T-helper 22 cell (primary cell): Measurements from ENCODE around the gene TSPAN2.

ENCODE experiments used
- DNase-seq: peaks from one replicate; pipeline ENCODE4 v3.0.0-alpha.2; 2020; ENCODE audit warnings: low read depth

The TSPAN2 gene

GRCh38 chr1:115113766-115114165 lies 24.5 kb upstream of the TSPAN2 start:
- no peak for DNase-seq

DNA sequence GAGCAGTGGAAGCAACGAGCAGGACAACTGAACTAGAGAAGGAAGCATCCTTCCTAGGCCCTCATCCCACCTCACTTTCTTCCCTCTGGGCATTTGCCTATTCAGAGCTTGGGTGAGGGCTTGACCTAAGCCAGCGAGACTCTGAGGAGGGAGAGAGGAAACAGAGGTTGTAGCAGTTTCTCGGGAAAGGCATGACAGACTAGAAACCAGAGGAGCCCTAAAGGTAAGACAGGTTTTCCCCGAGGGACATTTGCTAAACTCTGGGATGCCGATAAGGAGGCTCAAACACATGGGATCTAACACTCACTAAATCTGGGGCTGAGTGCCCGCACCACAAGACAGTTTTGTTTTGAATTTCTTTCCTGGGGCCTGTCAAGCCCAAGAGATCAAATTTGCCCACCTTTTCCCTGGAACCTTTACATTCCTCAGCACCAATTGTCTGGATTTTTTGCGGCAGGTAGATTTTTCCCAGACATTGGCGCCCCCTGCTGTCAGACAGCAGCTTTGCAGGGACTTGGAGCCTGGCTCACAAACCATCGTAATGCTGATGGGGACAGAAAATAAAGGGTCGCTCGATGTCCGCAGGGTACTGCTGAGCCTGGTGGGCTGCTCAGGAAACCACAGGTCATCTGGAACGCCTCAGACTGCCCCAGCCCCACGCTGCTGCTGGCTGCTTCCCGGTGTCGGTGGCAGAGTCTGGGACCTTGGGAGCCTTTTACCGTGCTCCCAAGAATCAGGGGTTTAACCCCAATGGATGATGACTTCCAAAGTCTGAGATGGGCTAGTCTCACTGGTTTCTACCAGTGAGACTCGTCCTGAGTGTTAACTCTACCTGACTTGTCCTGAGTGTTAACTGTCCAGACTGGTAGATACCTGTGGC lies 23.4 kb upstream of the TSPAN2 start:
- peak; percentile 15 for DNase-seq

- DNase-seq, result no peak
Measured at GRCh38 chr1:115107516-115108260, 18.4 kb upstream of the TSPAN2 start.

GRCh38 chr1:115105831-115106230 lies 16.5 kb upstream of the TSPAN2 start:
- no peak for DNase-seq

DNA sequence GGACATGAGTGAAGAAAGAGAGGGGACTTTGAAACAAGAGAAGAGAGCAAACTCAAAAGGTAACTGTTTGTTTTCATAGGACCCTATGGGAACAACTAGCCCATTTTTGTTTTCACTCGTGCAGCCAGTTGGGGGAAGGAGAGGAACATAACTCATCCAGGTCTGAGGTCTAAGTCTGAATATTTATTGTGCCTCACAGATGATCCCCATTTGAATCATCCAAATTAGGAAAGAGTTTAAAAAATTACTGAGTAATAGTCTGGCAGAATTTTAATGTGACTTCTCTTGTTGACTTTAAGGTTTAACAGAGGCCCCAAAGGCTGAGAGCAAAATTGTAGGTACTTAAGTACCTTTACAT lies 10.4 kb upstream of the TSPAN2 start:
- DNase-seq, result no peak

- DNase-seq, result peak; percentile 73
Measured at GRCh38 chr1:115098979-115099692, 9.8 kb upstream of the TSPAN2 start.

DNA sequence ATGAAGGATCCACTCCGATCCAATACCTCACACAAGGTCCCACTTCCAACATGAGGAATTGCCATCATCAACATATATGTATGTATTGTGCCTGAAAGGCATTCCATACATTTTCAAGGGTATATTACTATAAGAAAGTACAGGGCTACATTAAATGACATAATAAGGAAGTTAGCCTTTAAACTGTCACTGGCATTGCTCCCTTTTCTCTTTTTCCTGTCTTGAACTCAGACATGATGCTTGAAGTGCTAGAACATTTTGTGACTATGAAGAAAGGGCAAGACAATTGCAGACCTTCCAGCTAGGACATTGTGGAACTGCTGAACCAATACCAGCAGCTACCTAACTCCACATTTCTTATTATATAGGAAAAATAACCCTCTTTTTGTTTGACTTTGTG lies 2.9 kb upstream of the TSPAN2 start:
- no peak for DNase-seq

- DNase-seq, result no peak
Measured at GRCh38 chr1:115091572-115091971, 2.3 kb upstream of the TSPAN2 start.

DNA sequence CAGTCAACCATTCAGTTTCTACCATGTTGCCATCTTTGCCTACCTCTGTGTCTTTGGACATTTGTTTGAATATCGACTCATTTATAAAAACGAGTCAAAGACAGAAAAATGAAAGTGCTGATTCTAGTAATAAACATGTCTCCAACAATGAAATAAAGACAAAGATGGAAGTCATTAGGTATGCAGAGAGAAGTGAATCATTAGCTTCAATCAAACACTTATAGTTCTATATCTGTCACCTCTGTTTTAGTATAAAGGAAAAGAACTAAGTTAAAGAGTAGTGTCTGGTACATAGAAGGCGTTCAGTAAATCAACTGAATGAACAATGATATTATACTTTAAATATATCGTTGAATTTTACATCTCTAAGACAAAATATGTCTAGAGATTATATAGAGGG lies 1.7 kb upstream of the TSPAN2 start:
- DNase-seq, result no peak

DNA sequence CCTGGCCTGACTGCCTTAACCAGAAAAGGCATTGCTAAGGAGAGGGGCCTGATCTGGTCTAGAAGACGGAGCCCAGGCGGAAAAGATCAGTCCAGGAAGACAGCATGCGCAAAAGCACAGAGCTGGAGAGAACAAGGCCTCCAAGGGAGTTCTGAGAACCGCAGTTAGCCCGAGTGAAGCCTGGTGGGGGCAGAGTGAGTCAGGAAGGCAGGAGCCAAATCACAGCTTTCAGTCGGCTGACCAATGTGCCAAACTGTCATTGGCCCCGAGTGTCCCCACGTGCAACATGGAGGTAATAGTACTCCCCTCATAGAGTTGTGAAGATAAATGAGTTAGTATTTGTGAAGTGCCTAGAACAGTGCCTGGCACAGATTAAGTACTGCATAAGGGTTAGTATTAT lies 1.2 kb upstream of the TSPAN2 start:
- DNase-seq, result no peak

- no peak for DNase-seq
Measured at GRCh38 chr1:115090186-115090490, 835 bp upstream of the TSPAN2 start.

- no peak for DNase-seq
Measured at GRCh38 chr1:115088871-115089419, 358 bp downstream of the TSPAN2 start.

GRCh38 chr1:115088115-115088778 lies 1.1 kb downstream of the TSPAN2 start:
- no peak for DNase-seq

DNA sequence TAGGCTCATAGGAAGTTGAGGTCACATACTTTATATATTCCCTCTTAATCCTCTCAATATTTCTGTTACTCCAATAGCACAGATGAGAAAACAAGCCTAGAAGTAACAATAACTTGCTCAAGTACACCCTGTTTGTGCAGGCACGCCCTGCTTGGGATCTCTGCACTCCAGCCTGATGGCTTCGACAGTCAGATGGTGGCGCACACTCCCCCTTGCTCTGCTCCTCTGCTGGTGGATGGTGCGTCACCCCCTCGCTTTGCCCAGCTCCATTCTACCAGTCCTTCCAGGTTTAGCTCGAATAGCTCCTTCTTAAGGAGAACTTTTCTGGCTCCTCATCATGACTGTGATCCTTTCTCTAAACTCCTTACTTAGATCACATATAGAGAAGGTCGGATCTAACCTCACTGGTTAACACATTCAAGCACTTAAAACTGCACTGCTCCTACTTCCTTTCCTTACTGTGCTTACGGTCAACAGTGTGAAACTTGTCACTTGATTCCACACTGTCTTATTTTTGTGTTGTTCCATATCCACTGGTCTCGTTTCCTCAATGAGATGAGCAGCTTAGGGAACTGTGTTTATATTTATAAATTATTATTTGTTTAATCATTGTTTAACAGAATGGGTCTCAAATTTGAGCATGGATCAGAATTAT lies 3.0 kb downstream of the TSPAN2 start:
- no peak for DNase-seq

- DNase-seq, result no peak
Measured at GRCh38 chr1:115084902-115085511, 4.3 kb downstream of the TSPAN2 start.

- DNase-seq, result no peak
Measured at GRCh38 chr1:115082949-115083348, 6.4 kb downstream of the TSPAN2 start.

DNA sequence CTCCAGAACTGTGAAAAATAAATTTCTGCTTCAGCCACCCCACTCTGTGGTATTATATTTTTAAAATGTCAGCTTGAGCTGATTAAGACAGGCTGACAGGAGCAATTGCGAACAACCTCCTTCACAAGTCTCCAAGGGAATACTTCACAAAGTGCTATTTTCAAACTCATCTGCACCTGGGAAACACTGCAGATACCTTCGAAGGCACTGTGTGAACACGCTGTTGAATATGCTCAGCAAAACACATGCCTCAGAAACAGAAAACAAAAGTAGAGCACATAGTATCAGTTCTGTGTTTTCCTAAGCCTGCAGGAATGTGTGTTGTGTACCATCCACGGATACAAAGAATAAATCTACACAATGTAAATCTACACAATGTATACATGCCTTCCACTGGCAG lies 10.6 kb downstream of the TSPAN2 start:
- DNase-seq, result no peak

DNA sequence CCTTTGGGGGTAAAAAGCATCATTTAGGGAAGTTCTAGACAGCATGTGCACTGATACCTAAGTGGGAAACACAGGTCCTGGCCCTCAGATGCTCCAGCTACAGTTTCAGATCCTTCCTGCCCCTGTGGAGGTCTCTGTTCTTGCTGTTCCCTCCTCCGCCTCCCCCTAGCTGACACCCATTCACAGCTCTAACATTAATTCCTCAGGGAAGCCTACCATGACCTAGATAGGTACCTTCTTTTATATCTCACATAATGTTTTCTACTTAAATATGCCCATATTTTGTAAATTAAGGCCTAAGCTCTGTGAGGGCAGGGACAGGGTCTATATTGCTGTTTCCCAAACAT lies 11.3 kb downstream of the TSPAN2 start:
- DNase-seq, result no peak

DNA sequence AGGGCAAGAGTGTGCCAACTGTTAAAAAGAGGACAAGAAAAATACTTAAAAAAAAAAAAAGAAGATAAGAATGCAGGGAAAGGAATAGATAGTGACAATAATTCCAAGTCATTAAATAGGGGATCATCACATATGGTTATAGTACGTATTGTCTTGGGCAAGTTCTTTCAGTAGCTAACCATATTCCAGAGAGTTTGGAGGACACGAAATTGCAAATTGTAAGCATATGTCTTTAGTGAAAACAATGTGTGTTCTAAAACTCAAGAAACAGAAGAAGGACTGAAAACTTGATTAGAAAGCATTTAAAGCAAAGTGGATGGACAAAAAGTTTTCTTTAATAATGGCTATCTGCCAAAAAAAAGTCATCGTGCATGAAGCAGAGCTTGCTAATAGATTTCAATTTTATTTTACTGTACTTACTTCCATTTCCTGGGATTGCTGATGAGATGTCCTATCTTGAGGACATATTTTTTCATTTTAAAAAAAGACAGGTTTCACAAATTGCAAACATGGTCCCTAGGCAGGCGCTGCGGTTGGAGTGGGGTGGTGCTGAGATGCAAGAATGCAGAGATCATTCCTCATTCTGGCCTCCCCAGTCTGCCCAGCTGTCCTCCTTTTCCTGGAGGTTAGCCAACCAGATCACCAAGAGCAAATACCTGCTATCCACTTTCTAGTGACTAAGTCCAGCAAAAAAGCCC lies 11.9 kb downstream of the TSPAN2 start:
- no peak for DNase-seq

GRCh38 chr1:115076384-115076915 lies 12.9 kb downstream of the TSPAN2 start:
- no peak for DNase-seq
